Effector CD8-positive, alpha-beta T cell (primary cell): ENCODE data around the gene CLN6.
"Not testable (repeated sequence)": the region's sequence is repeated elsewhere in the genome, so short reads cannot be mapped to it uniquely, and the experiment has no call there.

Experiments
- DNase-seq: peaks from one replicate; lab custom pipeline; 2025; lab: John Stamatoyannopoulos, UW

CLN6 gene

GRCh38 chr15:68206711-68207151 is 22.8 kb downstream of the CLN6 start:
- DNase-seq, result no peak

DNA sequence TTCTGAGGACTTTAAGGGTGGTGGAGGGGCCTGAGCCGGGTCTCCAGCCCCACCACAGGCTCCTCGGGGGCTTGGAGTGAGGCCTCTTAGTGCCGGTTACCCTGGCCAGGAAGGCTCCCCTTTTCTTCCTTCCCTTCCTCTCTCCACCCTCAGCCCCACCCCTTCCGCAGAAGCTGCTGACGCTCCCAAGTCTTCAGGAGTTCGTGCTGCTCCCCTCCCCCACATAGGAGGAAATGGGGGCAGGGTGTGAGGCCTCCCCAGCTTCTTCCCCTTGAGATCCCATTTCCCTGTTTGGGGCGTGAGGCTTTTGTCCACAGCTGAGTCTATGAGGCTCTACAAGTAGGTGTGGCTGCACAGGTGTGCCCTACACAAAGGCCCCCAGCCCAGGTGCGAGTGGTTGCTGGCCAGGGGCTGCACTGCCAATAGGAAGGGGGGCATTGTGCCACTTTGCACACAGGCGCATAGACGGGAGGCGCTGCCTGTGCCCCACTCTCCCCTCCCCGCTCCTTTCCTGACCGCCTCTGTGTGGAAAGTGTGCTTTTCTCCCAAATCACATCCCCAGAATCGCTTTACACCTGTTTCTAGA is 23.5 kb downstream of the CLN6 start:
- DNase-seq, result no peak

DNA sequence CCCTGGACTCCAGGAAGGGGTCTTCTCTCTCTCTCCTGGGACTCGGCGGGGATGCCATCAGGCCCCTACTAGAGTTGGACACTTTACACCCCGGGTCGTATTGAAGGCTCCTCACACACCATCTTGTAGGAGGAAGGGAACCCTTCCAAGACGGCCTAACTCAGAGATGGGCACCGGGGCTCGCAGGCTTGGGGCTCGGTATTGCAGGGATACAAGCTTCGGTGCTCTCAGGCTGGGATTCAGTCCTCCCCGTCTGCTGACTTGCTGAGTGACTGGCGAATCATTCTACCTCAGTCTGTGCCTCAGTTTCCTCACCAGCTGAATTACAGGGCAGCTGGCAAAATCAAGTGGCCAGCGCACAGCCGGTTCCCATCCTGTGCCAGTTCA is 24.0 kb downstream of the CLN6 start:
- no peak for DNase-seq

- no peak for DNase-seq
Measured at GRCh38 chr15:68204776-68205557, 24.6 kb downstream of the CLN6 start, which contains the start of gene CALML4. TSS of gene CALML4 (minus strand) at chr15:68205332. CDS start at chr15:68205247, 85 bp downstream.

DNA sequence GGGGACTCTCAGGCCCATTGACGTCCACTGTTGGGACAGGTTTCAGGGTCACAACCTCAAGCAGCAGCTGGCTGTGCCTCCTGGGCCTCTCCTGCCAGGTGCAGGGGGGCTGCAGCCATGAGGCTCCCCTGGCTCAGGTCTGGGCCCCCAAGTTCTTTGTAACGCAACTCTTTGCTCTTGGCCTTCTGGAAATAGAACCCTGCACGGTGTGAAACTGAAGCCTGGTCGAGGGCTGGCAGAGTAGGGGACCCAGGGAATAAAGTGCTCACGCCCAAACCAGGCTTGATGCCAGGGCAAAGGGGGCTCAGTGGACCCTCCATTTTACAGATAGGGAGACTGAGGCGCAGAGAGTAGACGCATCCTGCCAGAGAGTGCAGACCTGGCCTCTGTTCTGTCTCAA is 25.2 kb downstream of the CLN6 start:
- DNase-seq, result no peak

GRCh38 chr15:68203956-68204355 is 25.6 kb downstream of the CLN6 start:
- DNase-seq, result no peak

GRCh38 chr15:68203486-68203885 is 26.0 kb downstream of the CLN6 start:
- no peak for DNase-seq

DNA sequence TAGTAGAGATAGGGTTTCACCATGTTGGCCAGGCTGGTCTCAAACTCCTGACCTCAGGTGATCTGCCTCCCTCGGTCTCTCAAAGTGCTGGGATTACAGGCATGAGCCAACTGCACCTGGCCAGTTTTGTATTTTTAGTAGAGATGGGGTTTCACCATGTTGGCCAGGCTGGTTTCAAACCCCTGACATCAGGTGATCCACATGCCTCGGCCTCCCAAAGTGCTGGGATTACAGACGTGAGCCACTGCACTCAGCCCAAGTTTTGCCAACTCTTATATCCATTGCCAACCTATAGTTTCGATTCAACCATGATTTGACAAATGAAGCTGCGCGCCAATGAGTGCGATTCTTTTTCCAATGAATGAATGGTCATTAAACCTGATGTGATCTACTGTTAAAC is 26.5 kb downstream of the CLN6 start:
- not testable (repeated sequence) for DNase-seq

DNA sequence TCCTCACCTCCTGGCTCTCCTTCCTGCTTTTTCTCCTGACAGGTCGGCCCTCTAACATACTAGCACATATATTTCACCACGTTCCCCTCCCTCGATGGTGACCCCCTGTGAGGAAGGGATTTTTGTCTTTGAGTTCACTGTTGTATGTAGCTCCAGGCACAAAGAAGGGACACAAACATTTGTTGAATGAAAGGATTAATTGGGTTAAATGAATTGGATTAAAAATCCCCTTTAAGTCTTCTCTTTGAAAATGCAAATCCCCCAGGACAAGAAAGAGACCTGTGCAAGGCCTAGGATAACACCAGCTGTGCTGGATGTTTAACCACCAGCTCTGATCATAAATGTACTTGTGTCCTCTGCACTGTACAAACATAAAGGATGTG is 27.7 kb downstream of the CLN6 start:
- no peak for DNase-seq

DNA sequence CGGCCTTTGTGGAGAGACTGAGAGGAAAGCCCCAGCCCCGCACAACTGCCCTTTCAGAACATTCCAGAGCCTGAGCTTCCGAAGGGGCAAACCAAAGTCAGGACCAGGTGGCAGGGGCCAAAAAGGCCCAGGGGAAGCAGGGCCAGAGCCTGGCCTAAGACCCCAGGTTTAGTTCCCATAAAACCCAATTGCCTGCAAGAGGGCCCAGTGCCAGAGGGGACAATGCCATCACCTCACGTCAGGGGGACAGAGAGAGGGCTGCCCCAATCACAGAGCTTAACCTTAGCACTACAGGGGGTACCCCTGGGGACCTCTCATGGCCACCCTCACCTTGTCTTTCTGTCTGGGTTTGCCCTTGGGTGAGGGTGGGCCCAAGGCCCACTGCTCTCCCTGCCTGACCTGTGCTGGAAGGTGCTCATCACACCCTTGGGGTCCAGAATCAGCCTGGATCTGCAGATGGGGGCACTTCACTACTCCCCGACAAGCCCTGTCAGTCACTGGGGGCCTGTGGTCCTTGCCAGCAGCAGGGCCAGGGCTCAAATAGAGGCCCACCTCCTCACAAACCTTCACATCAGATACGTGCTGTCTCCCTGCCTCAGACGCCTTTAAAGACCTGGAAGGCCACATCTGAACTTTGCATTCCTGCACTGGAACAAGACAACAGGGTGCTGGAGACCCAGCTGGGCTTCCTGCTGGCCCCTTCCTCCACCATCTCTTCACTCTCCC is 28.2 kb downstream of the CLN6 start:
- DNase-seq, result no peak

DNA sequence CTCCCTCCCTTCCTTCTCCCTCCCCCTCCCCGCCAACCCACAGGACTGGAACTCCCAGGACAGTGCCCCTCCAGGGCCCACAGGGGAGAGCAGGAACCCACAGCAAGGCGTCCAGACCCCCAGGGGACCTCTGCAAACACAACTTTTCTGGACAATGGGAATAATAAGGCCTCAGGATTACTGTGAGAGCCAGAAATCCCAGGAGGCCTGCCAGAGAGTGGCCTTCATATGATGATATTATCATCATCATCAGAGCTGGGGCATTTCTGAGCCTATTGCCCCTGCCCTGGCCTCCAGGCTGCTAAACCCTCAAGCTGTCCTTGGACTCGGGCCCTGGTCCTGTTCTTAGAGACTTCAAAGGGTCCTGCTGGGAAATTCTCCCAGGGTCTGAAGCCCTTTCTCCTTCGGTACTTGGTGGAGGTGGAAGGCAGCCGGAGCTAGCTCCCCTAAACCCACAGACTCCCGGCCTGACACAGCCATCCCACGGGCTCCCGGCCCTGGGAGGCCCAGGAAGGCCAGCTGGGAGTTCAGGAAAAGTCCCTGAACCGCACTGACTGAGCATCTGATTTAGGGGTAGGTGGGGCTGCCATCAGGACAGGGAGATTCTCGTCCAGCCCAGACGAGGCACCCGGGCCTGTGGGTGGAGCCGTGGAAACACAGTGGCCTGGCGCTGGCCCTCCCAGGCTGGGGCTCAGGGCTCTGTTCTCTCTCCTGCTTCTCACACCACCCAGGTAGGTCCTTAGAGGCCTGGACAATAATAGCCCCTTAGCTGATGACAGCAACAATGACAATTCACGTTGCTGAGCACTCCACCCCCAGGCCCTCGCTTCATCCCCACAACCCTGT is 29.3 kb downstream of the CLN6 start:
- DNase-seq, result no peak

DNA sequence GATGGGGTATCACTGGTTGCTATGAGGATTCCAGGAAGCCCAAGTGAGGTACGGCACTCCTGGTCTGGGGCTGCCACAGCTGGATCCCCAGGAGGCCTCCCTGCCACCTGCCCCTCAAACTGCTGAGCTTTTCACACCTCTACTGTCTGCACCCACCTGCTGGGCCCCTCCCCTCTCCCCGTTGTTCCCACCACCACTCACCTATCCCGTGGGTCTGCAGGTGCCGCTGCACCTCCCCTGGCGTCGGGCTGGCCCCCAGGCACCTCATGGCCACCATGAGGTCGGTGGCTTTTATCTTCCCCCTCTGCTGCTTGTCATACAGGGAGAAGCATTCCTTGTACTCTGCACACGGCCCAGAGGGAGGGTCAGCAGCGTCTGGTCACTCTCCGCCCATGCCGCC is 30.2 kb downstream of the CLN6 start:
- no peak for DNase-seq

GRCh38 chr15:68197661-68198437 is 31.7 kb downstream of the CLN6 start:
- DNase-seq, result no peak

GRCh38 chr15:68197170-68197492 is 32.4 kb downstream of the CLN6 start:
- DNase-seq, result no peak

DNA sequence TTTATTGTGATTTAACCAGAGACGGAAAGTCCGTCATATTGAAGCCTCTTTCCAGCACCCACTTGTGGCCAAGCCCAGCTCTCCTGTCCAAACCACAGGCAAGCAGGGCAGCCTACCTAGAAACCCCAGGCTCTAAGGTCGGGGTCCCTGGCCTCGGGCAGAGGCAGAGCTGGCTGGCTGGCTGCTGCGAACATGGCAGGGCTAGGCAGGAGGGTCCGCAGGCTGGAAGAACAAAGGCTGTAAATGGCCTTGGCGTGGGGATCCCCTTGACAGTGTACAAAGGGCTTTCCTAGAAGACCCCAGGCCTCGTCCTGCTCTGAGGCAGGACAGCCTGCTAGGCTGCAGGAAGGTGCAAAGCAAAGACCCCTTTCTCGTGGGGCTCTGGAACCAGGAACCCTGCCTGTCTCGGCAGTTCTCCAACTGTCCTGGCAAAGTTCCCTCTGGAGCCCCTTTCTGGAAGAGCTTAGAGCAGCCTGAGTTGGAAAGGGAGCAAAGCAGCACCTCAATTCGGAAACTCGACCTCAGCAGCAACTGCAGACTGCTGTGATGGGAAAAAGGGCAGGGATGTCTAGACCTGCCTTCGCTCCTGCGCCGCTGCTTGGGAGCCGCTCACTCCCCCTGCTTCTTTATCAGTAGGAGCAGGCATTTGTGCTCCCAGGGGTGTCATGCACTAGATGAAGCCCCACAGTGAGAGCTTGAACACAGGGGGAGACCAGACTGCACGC is 32.9 kb downstream of the CLN6 start:
- no peak for DNase-seq

DNA sequence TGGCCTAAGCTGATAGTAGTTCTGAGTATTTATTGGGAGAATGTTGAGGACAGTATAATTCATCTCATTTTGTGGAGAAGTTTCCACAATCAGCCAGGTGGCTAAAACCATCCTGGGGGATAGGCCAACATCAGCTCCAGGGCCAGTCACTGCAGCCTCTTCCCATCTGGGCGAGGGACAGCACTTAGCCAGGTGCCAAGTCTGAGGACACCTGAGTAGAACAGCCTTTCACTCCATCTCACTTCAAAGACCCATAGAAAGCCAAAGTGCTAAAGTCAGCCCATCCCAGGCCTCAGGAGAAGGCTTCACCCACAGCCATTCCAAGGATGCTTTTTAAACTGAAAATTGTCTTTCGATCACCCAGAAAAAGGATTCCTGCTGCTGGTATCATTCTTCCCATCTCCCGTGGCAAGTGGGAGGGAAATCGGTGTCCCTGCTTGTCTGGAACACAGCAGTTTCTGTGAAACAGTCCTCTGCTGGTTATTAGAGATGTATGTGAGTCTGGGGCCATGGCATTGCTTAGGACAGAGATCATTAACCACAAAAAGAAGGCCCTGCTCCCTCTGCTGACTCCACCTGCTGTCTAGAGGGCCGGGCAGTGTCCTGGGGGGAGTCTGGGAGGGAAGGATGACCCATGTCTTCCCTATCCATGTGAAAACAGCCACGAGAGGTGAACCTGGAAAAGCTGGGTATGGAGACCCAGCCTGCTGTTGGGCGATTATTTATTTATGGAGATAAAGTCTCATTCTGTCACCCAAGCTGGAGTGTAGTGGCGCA is 34.0 kb downstream of the CLN6 start:
- DNase-seq, result no peak

DNA sequence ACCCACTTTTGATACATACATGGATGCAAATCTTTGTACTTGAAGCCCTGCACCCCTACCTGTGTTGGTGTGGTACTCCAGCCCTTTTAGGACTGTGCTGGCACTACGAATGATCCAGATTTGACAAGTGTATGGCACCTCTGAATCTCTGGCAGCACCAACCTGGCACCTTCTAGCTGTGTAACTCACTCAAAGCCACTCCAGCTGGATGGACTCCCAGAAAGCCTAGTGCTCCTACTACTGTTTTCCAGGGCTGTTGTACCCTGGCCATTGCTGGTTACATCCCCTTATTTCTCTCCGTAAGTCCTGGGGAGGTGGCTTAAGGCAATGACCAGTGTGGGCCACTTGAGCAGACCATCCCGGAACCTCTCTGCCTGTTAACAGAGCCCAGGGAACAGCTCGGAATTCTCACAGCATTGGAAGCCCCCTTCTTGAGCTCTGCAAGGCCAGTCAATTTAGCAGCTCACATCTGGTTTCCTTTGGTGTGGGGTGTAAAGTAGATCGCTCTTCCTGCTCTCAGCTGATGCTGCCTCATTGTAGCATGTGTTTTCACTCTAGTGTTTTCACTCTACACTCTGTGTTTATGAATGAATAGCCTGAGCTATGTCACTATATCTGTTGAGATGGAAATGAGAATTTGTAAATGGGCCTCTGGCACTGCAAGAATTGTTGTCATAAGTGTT is 36.6 kb downstream of the CLN6 start:
- no peak for DNase-seq

DNA sequence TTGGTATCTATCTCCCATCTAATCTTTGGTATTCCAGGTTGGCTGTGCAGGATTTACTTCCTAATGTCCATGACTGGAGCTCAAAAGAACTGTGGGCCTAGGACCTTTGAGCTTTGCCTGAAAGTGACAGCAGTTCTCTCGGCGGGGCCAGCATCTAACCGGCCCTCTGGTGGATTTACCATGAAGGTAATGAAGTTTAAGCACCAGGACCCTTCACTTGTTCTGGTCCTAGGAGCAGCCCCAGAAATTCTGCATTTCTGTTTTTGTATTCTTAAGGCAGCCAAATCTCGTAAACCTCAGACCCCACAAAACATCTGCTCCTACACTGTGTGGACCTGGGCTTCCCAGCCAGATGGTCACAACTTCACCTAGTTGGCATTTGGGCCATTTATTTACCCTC is 37.4 kb downstream of the CLN6 start:
- no peak for DNase-seq

DNA sequence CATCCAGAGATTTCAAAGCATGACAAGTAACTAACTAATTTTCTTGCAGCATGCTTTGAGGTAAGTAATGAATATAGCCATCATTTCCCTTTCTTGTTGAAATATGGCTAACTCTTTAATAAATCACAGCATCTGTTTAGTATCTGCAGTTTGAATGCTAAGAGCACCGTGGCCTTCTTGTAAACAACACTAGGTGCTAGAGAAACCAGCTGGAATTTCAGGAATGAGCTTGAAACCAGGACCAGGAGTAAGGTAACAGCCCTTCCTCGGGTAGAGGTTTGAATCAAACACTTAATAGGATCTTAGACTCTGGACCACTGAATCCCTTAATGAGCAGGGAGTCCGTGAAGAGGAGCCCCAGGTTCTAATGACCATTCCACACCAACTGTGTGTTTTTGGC is 38.0 kb downstream of the CLN6 start:
- DNase-seq, result no peak
